Stimulated activated CD8-positive, alpha-beta memory T cell treated with anti-CD3 and anti-CD28 coated beads, Interleukin-7, amount 100 ng/mL, for 48 hours (primary cell): ENCODE measurements around the gene NXPE4.
"Not testable (repeated sequence)": the region's sequence is repeated elsewhere in the genome, so short reads cannot be mapped to it uniquely, and the experiment has no call there.

Experiments used
- DNase-seq, 2 donors: peaks; one replicate each; pipeline ENCODE4 v3.0.0-alpha.2; 2020; ENCODE audit warnings: low read depth in 1 of 2; ENCODE audit errors: extremely low read depth in 1 of 2

Gene NXPE4

DNA sequence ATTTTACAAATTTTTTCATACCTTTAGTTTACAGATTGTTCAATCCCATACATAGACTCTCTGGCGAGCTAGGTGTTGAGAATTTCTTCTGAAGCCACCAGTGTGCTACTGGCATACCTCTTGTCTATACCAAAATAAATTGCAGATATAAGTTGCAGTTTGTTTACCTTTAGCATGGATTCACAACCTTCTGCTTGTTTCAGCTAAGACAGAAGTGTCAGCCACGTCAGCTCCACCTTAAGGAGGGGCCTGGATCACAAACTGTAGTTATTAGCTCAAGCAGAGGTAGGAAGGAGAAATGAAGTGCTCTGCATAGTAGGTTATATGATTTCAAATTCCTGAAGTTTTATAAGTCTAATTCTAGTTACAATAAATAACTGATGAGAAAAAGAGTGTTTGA, at the start of gene NXPE4:
Gene NXPE4, minus strand, starts transcription at position 216 of the 400 bp plus-strand sequence. CDS start 1,027 bp downstream, outside the sequence.
- no peak for DNase-seq

DNA sequence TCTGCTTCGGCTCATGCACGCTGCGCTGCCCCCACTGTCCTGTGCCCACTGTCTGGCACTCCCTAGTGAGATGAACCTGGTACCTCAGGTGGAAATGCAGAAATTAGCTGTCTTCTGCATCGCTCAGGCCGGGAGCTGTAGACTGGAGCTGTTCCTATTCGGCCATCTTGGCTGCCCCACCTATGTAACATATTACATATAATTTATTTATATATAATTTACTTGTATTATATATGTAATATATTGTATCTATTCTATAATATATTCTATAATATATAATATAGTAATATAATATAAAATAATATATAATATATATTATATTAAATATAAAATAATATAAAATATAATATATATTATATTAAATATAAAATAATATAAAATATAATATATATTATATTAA, 43.9 kb upstream of the NXPE4 start:
- DNase-seq, result not testable (repeated sequence)

DNA sequence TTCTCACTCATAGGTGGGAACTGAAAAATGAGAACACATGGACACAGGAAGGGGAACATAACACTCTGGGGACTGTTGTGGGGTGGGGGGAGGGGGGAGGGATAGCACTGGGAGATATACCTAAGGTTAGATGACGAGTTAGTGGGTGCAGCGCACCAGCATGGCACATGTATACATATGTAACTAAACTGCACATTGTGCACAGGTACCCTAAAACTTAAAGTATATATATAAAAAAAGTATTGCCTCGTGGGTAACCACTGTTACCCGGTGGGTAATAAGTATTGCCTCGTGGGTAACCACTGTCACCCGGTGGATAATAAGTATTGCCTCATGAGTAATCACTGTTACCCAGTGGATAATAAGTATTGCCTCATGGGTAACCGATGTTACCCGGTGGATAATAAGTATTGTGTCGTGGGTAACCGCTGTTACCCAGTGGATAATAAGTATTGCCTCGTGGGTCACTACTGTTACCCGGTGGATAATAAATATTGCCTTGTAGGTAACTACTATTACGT, 35.9 kb upstream of the NXPE4 start:
- not testable (repeated sequence) for DNase-seq

DNA sequence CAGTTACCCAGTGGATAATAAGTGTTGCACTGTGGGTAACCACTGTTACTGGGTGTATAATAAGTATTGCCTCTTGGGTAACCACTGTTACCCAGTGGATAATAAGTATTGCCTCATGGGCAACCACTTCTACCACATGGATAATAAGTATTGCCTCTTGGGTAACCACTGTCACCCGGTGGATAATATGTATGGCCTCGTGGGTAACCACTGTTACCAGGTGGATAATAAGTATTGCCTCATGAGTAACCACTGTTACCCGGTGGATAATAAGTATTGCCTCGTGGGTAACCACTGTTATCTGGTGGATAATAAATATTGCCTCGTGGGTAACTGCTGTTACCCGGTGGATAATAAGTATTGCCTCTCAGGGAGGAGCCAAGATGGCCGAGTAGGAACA, 29.7 kb upstream of the NXPE4 start:
- DNase-seq, result no peak

DNA sequence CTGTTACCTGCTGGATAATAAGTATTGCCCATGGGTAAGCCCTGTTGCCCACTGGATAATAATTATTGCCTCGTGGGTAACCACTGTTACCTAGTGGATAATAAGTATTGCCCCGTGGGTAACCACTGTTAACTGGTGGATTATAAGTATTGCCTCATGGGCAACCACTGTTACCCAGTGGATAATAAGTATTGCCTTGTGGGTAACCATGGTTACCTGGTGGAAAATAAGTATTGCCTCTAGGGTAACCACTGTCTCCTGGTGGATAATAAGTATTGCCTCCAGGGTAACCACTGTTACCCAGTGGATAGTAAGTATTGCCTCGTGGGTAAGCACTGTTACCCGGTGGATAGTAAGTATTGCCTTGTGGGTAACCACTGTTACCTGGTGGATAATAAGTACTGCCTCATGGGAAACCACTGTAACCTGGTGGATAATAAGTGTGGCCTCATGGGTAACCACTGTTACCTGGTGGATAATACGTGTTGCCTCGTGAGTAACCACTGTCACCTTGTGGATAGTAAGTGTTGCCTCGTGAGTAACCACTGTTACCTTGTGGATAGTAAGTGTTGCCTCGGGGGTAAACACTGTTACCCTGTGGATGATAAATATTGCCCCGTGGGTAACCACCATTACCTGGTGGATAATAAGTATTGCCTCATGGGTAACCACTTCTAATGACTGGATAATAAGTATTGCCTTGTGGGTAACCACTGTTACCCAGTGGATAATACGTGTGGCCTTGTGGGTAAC, 29.0 kb upstream of the NXPE4 start:
- DNase-seq, result no peak

DNA sequence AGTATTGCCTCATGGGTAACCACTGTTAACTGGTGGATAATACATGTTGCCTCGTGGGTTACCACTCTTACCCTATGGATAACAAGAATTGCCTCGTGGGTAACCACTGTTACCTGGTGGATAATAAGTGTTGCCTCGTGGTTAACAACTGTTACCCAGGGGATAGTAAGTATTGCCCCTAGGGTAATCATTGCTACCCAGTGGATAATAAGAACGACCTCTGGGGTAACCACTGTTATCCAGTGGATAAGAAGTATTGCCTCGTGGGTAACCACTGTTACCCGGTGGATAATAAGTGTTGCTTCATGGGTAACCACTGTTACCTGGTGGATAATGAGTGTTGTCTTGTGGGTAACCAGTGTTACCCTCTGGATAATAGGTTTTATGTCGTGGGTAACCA, 28.1 kb upstream of the NXPE4 start:
- no peak for DNase-seq

DNA sequence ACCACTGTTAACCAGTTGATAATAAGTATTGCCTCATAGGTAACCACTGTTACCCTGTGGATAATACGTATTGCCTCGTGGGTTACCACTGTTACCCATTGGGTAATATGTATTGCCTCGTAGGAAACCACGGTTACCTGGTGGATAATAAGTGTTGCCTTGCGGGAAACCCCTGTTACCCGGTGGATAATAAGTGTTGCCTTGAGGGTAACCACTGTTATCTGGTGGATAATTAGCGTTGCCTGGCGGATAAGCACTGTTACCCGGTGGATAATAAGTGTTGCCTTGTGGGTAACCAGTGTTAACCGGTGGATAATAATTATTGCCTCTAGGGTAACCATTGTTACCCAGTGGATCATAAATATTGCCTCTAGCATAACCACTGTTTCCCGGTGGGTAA, 27.3 kb upstream of the NXPE4 start:
- DNase-seq, result no peak

DNA sequence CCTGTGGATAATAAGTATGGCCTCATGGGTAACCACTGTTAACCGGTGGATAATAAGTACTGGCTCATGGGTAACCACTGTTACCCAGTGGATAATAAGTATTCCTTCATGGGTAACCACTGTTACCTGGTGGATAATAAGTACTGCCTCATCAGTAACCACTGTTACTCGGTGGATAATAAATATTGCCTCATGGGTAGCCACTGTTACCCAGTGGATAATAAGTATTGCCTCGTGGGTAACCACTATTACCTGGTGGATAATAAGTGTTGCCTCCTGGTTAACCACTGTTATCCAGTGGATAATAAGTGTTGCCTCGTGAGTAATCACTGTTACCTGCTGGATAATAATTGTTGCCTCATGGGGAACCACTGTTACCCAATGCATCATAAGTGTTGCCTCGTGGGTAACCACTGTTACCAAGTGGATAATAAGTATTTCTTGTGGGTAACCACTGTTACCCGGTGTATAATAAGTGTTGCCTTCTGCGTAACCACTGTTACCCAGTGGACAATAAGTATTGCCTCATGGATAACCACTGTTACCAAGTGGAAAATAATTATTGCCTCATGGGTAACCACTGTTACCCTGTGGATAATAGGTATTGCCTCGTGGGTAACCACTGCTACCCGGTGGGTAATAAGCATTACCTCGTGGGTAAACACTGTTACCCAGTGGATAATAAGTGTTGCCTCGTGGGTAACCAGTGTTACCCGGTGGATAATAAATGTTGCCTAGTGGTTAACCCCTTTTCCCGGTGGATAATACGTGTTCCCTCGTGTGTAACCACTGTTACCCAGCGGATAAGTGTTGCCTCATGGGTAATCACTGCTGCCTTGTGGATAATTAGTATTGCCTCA, 26.6 kb upstream of the NXPE4 start:
- no peak for DNase-seq

DNA sequence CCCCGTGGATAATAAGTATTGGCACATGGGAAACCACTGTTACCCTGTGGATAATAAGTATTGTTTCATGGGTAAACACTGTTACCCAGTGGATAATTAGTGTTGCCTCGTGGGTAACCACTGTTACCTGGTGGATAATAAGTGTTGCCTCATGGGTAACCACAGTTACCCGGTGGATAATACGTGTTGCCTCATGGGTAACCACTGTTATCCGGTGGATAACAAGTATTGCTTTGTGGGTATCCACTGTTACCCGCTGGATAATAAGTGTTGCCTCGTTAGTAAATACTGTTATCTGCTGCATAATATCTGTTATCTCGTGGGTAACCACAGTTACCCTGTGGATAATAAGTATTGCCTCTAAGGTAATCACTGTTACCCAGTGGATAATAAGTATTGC, 25.5 kb upstream of the NXPE4 start:
- DNase-seq, result no peak

DNA sequence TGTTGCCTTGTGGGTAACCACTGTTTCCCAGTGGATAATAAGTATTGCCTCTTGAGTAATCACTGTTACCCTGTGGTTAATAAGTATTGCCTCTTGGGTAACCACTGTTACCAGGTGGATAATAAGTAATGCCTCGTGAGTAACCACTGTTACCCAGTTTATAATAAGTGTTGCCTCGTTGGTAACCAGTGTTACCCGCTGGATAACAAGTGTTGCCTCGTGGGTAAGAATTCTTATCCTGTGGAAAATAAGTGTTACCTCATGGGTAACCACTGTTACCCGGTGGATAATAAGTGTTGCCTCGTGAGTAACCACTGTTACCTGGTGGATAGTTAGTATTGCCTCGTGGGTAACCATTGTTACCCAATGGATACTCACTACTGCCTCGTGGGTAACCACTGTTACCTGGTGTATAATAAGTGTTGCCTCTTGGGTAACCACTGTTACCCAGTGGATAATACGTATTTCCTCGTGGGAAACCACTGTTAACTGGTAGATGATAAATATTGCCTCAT, 24.1 kb upstream of the NXPE4 start:
- DNase-seq, result no peak

DNA sequence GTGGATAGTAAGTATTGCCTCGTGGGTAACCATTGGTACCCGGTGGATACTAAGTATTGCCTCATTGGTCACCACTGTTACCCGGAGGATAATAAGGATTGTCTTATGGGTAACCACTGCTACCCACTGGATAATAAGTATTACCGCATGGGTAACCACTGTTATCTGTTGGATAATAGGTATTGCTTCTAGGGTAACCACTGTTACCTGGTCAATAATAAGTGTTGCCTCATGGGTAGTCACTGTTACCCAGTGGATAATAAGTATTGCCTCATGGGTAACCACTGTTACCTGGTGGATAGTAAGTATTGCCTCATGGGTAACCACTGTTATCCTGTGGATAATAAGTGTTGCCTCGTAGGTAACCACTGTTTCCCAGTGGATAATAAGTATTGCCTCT, 22.6 kb upstream of the NXPE4 start:
- DNase-seq, result no peak

DNA sequence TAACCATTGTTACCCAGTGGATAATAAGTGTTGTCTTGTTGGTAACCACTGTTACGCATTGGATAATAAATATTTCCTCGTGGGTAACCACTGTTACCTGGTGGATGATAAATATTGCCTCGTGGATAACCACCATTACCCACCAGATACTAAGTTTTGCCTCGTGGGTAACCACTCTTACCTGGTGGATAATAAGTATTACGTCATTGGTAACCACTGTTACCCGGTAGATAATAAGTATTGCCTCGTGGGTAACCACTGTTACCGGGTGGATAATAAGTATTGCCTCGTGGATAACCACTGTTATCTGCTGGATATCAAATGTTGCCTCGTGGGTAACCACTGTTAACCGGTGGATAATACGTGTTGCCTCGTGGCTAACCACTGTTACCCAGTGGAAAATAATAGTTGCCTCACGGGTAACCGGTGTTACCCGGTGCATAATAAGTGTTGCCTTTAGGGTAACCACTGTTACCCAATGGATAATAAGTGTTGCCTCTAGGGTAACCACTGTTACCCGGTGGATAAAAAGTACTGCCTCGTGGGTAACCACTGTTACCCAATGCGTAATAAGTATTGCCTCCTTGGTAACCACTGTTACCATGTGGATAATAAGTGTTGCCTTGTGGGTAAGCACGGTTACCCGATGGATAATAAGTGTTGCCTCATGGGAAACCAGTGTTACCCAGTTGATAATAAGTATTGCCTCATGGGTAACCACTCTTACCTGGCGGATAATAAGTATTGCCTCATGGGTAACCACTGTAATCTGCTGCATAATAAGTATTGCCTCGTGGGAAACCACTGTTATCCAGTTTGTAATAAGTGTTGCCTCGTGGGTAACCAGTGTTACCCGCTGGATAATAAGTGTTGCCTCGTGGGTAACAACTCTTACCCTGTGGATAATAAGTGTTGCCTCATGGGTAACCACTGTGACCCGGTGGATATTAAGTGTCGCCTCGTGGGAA, 21.9 kb upstream of the NXPE4 start:
- DNase-seq, result no peak

DNA sequence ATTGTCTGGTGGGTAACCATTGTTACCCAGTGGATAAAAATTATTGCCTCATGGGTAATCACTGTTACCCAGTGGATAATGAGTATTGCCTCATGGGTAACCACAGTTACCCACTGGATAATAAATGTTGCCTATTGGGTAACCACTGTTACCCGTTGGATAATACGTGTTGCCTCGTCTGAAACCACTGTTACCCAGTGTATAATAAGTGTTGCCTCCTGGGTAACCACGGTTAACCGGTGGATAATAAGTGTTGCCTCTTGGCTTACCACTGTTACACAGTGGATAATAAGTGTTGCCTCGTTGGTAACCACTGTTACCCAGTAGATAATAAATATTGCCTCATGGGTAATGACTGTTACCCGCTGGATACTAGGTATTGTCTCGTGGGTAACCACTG, 20.9 kb upstream of the NXPE4 start:
- DNase-seq, result no peak

DNA sequence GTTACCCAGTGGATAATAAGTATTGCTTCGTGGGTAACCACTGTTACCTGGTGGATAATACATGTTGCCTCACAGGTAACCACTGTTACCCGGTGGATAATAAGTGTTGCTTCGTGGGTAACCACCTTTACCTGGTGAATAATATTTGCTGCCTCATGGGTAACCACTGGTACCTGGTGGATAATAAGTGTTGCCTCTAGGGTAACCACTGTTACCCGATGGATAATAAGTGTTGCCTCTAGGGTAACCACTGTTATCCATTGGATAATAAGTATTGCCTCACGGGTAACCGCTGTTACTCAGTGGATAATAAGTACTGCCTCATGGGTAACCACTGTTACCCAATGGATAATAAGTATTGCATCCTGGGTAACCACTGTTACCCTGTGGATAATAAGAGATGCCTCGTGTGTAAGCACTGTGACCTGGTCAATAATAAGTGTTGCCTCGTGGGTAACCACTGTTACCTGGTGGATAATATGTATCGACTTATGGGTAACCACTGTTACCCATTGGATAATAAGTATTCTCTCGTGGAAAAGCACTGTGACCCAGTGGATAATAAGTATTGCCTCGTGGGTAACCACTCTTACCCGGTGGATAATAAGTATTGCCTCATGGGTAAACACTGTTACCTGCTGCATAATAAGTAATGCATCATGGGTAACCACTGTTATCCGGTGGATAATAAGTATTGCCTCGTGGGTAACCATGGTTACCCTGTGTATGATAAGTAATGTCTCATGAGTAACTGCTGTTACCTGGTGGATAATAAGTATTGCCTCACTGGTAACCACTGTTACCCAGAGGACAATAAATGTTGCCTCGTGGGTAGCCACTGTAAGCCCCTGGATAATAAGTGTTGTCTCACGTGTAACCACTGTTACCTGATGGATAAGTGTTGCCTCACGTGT, 20.1 kb upstream of the NXPE4 start:
- no peak for DNase-seq

DNA sequence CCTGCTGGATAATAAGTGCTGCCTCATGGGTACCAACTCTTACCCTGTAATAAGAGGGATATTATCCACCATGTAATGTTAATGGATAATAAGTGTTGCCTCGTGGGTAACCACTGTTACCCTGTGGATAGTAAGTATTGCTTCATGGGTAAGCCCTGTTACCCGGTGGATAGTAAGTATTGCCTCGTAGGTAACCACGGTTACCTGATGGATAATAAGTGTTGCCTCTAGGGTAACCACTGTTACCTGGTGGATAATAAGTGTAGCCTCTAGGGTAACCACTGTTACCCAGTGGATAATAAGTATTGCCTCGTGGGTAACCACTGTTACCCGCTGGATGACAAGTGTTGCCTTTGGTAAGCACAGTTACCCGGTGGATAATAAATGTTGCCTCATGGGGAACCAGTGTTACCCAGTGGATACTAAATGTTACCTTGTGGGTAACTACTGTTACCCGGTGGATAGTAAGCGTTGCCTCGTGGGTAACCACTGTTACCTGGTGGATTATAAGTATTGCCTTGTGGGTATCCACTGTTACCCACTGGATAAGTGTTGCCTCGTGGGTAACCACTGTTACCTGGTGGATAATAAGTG, 18.6 kb upstream of the NXPE4 start:
- DNase-seq, result no peak

DNA sequence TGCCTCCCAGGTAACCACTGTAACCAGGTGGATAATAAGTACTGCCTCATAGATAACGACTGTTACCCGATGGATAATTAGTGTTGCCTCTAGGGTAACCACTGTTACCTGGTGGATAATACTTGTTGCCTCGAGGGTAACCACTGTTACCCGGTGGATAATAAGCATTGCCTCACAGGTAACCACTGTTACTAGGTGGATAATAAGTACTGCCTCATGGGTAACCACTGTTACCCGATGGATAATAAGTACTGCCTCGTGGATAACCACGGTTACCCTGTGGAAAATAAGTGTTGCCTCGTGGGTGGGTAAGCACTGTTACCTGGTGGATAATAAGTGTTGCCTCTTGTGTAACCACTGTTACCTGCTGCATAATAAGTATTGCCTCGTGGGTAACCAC, 17.5 kb upstream of the NXPE4 start:
- not testable (repeated sequence) for DNase-seq

DNA sequence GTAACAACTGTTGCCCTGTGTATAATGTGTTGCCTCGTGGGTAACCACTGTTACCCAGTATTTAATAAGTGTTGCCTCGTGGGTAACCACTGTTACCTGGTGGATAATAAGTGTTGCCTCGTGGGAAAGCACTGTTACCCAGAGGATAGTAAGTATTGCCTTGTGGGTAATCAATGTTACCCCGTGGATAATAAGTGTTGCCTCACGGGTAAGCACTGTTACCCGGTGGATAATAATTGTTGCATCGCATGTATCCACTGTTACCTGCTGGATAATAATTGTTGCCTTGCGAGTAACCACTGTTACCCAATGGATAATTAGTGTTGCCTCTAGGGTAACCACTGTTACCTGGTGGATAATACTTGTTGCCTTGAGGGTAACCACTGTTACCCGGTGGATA, 17.1 kb upstream of the NXPE4 start:
- DNase-seq, result no peak

DNA sequence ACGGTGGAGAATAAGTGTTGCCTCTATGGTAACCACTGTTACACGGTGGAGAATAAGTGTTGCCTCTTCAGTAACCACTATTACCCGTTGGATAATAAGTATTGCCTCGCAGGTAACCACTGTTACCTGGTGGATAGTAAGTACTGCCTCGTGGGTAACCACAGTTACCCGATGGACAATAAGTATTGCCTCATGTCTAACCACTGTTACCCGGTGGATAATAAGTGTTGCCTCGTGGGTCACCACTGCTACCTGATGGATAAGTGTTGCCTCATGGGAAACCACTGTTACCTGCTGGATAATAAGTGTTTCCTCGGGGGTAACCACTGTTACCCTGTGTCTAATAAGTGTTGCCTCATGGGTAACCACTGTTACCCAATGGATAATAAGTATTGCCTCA, 16.6 kb upstream of the NXPE4 start:
- DNase-seq, result not testable (repeated sequence)
